IPS-18a (cell line): ENCODE results near the gene ANKRD35.
A peak's percentile ranks its signal among the peaks of the same experiment; 100 is the strongest.

Experiments used
- H3K27ac ChIP-seq: one replicate; pipeline ENCODE4 v1.5.1; 2013; ENCODE audit warnings: low read length
- H3K27me3 ChIP-seq: one replicate; pipeline ENCODE4 v1.6.1; 2013; ENCODE audit warnings: mild to moderate bottlenecking, low read length; ENCODE audit not compliant: control insufficient read depth, insufficient read depth
- H3K36me3 ChIP-seq: one replicate; pipeline ENCODE4 v1.6.1; 2013; ENCODE audit warnings: low read depth, low read length; ENCODE audit not compliant: control insufficient read depth
- H3K4me1 ChIP-seq: one replicate; pipeline ENCODE4 v1.6.1; 2013; ENCODE audit warnings: low read depth, low read length; ENCODE audit not compliant: control insufficient read depth
- H3K4me3 ChIP-seq: one replicate; pipeline ENCODE4 v1.5.1; 2013; ENCODE audit warnings: low read length
- H3K9ac ChIP-seq: one replicate; pipeline ENCODE4 v1.6.1; 2013; ENCODE audit warnings: mild to moderate bottlenecking, low read length, moderate library complexity
- H3K9me3 ChIP-seq: one replicate; pipeline ENCODE4 v1.6.1; 2013; ENCODE audit warnings: low read depth, low read length; ENCODE audit not compliant: control insufficient read depth

ANKRD35 gene

DNA sequence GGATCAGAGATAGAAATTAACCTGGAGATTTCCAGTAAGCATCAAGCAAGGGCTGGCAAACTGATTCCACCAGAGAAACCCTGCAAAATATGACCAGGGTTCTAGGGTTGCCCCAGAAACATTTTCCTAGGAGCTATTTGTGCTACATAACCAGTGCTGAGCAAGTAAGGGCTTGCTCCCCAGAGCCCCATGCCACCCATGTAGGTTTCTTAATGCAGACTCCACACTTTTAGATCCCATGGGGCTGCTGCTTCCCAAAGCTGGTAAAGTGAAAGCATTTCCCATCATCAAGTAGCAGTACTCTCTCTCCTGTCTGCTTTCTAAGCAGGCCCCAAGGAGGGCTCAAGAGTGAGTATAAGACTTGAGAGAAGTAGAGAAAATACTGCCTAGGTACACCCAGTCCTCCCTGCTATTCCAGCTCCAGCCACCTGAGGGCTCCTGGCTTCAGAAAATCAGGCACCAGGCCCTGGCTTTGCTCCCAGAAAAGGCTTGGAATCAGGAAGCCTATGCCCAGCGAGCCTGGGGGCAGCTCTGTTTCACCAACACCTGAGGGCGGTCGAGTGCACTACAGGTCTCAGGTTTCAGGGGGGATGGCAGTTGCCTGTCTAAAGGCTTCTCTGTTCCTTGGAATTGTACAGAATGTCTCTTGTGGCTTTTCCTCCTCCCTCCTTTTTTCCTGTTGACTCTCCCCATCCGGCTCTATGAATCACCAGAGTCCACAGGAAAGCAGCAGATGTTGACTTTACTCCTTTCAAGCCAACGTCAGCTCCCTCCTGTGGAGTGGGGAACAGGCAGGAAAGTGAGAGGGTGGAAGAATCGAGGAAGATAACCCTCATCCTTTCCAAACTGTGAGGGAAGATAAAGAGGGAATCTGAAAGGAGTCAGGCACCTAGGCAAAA lies 6.2 kb upstream of the ANKRD35 start:
- H3K9ac ChIP-seq = peak overlapping the region; percentile 50
- no peaks in the 10 kb centered on the region for H3K9me3 ChIP-seq
- peak overlapping the region; percentile 46 for H3K4me3 ChIP-seq
- H3K27me3 ChIP-seq = no peaks in the 10 kb centered on the region
- peak overlapping the region; percentile 12 for H3K27ac ChIP-seq
- H3K4me1 ChIP-seq = peaks cover 13% of the 10 kb centered on the region
- no peaks in the 10 kb centered on the region for H3K36me3 ChIP-seq

DNA sequence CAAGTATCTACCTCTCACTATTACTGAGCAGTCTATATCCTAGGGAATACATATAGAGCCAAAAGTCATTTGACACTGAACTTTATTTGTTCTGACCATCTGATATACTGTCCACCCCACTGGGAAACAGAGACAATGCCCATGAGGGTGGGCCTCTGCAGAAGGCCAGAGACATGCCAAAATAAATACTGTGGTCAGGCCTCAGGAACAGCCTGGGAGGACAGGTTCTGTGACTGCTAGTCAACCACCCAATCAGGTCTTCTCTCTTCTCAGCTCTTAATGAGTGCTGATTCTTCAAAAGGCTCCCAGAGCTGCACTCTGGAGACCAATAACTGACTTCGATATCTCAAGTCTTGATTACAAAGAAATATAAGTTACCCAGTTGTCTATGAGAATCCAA lies 5.5 kb upstream of the ANKRD35 start:
- Histone ChIP-seq H3K36me3 (no peaks in the 10 kb centered on the region), H3K9ac (no peak overlapping the region)

DNA sequence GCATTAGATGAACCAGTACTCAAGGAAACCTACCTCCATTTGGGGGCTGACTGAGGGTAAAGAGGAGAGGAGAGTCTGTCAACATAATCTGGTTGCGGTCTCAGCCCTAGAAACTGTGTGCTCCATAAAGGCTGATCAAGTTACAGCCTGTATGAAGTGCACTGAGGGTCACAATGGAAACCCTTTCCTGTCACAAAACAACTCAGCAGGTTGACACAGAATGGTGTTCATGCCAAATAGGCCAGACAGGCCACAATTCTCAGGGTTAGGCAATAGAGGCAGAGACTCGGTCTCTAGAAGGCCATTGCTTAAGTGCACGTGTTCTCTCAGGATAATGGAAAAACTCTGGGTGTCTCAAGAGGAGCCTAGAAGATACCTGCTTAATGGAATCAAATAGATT lies 4.1 kb upstream of the ANKRD35 start:
- peaks cover 13% of the 10 kb centered on the region for H3K4me1 ChIP-seq
- no peak overlapping the region for H3K4me3 ChIP-seq
- H3K9me3 ChIP-seq = no peaks in the 10 kb centered on the region
- no peak overlapping the region for H3K9ac ChIP-seq
- no peaks in the 10 kb centered on the region for H3K36me3 ChIP-seq
- peaks cover 14% of the 10 kb centered on the region for H3K27me3 ChIP-seq
- no peak overlapping the region for H3K27ac ChIP-seq

More for the DNA sequence above, 5.5 kb upstream of the ANKRD35 start:
- Histone ChIP-seq H3K27ac (no peak overlapping the region), H3K9me3 (no peaks in the 10 kb centered on the region), H3K4me3 (no peak overlapping the region), H3K27me3 (peaks cover 5% of the 10 kb centered on the region), H3K4me1 (peaks cover 13% of the 10 kb centered on the region)

DNA sequence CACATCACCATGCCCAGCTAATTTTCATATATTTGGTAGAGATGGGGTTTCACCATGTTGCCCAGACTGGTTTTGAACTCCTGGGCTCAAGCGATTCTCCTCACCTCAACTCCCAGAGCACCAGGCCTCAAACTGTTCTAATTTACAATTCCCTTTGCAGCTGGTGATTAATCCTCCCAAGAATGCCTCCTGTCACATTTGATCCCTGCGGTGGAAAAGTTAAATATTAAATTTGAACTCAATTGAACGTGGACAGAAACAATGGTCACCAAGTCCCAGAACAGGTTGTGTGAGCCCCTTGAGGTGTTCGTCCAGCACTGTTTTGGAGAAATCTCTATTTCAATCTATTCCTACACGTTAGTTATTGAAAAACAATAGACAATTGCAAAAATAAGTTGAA lies 2.0 kb upstream of the ANKRD35 start:
- Histone ChIP-seq H3K4me1 (peaks cover 13% of the 10 kb centered on the region), H3K27me3 (peaks cover 30% of the 10 kb centered on the region), H3K9ac (no peak overlapping the region), H3K9me3 (no peaks in the 10 kb centered on the region), H3K4me3 (no peak overlapping the region), H3K36me3 (no peaks in the 10 kb centered on the region), H3K27ac (no peak overlapping the region)

DNA sequence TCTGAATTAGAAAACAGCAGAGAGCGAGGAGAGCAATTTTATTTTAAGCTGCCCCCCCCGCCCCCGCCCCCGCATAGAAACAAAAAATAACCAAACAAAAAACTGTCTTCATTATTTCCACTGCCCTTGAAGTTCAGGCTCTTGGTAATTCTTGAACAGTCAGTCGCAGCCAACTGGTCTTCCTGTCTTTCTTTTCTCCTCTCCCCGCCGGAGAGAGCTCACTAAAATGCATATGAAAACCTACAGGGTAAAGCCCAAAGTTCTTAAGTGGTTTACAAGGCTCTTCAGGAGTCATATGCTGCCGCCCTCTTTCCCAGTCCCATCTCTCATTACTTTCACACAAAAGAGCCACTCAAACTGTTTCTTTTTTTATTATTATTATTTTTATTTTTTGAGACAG lies 1.1 kb upstream of the ANKRD35 start:
- Histone ChIP-seq H3K4me1 (peaks cover 7% of the 10 kb centered on the region), H3K4me3 (no peak overlapping the region), H3K36me3 (no peaks in the 10 kb centered on the region), H3K9ac (no peak overlapping the region), H3K9me3 (no peaks in the 10 kb centered on the region), H3K27me3 (peaks cover 30% of the 10 kb centered on the region), H3K27ac (no peak overlapping the region)

DNA sequence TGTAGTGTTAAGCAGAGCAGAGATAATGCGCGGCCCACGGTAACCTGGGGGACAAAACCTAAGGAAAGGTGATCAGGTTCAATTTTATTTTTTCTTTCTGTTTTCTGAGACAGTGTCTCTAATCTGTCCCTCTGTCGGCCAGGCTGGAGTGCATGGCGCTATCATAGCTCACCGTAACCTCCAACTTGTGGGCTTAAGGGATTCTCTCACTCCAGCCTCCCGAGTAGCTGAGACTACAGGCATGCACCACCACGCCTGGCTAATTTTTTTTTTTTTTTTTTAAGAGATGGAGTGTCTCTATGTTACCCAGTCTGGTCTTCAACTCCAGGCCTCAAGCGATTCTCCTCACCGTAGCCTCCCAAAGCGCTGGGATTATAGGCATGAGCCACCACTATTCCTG lies 724 bp upstream of the ANKRD35 start:
- H3K9ac ChIP-seq = no peak overlapping the region

DNA sequence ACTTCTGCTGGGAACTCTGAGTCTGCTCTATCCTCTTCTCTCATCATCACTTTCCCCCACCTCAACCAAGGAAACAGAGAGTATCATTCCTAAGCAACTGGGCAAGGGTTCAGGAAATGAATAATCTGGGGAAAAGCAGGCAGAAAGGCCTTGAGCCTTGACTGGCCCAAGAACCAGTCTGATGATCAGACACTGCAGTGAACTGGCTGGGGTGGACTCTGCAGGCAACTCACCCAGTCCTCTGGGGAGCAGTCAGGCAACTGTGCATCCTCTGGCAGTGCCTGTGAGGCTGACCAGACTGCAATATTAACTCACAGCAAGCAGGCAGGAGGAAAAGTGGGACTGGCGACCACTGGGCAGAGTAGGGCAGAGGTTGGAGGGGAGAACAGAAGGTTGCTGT lies 991 bp downstream of the ANKRD35 start:
- Histone ChIP-seq H3K4me3 (no peak overlapping the region), H3K36me3 (no peaks in the 10 kb centered on the region), H3K9me3 (no peaks in the 10 kb centered on the region), H3K27me3 (peaks cover 30% of the 10 kb centered on the region), H3K27ac (no peak overlapping the region), H3K4me1 (peaks cover 9% of the 10 kb centered on the region), H3K9ac (no peak overlapping the region)

More for the DNA sequence above, 724 bp upstream of the ANKRD35 start:
- Histone ChIP-seq H3K27me3 (peaks cover 30% of the 10 kb centered on the region), H3K4me1 (peaks cover 7% of the 10 kb centered on the region), H3K9me3 (no peaks in the 10 kb centered on the region), H3K4me3 (peak overlapping the region; percentile 79), H3K36me3 (no peaks in the 10 kb centered on the region), H3K27ac (no peak overlapping the region)

DNA sequence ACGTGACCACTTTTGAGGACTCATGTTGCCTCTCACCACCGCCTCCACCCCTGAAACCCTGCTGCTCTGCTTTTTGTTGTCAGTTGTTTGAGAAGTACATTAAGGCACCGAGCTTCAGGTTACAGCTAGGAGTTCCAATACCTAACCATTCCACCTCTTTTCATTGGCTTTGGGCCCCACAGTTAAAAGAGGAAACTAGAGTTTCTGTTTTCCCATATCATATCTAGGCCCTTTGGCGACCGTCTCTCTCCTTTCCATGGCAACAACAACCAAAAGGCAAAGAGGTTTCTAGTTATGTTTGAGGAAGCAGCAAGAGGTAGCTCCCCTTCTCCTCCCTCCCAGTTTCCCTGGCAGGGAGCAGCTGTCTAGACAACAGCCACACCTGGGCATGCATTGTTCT lies 5.9 kb downstream of the ANKRD35 start:
- Histone ChIP-seq H3K36me3 (no peaks in the 10 kb centered on the region), H3K9me3 (no peaks in the 10 kb centered on the region), H3K27me3 (peaks cover 16% of the 10 kb centered on the region), H3K9ac (no peak overlapping the region), H3K4me3 (no peak overlapping the region), H3K27ac (no peak overlapping the region), H3K4me1 (peaks cover 7% of the 10 kb centered on the region)

DNA sequence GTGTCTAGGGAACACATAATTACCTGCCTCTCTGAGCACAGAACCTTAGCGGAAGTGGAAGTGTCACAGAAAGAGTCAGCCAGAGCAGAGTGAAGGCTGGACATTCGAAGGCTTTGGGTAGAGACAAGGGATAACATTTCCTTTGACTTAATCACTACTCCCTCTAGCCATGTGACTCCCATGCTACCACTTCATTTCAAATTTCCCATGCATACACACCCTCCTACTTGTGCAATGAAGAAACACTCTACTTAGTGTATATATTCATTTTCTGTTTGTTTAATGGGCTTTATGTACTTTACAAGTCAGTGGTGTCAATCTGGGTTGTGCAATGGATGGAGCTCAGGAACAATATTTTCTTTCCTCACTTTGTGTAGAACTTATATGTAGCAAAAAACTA lies 6.9 kb downstream of the ANKRD35 start:
- H3K27ac ChIP-seq = no peak overlapping the region
- no peaks in the 10 kb centered on the region for H3K36me3 ChIP-seq
- H3K27me3 ChIP-seq = peaks cover 10% of the 10 kb centered on the region
- no peak overlapping the region for H3K9ac ChIP-seq
- no peaks in the 10 kb centered on the region for H3K9me3 ChIP-seq
- no peak overlapping the region for H3K4me3 ChIP-seq
- peaks cover 7% of the 10 kb centered on the region for H3K4me1 ChIP-seq

DNA sequence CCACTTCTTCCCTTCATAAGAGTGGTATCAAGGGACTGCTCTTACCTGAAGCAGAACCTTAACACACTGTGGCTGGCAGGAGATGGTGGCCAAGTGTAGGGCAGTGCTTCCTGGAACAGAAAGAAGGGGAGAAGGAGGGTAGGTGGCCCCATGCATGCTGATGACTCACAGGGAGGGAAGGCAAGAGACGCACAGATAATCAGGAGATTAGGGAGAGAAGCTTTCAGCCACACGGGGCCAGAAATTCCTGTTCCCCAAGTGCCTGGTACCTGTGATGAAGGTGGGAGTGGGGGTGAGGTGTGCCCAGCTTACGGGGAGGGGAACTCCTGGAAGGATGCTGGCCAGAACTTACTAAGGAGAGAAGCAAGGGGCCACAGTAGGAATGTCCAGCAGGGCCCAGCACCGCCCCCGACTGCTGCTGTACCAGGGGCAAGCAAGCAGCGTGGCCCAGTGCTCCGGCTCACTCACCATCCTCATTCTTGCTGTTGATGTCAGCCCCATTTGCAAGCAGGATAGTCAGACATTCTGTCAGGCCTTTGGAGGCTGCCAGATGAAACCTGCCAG lies 7.7 kb downstream of the ANKRD35 start:
- no peaks in the 10 kb centered on the region for H3K36me3 ChIP-seq
- peaks cover 7% of the 10 kb centered on the region for H3K4me1 ChIP-seq
- H3K27ac ChIP-seq = no peak overlapping the region
- H3K4me3 ChIP-seq = no peak overlapping the region
- H3K9me3 ChIP-seq = no peaks in the 10 kb centered on the region
- H3K9ac ChIP-seq = no peak overlapping the region
- H3K27me3 ChIP-seq = peaks cover 11% of the 10 kb centered on the region

DNA sequence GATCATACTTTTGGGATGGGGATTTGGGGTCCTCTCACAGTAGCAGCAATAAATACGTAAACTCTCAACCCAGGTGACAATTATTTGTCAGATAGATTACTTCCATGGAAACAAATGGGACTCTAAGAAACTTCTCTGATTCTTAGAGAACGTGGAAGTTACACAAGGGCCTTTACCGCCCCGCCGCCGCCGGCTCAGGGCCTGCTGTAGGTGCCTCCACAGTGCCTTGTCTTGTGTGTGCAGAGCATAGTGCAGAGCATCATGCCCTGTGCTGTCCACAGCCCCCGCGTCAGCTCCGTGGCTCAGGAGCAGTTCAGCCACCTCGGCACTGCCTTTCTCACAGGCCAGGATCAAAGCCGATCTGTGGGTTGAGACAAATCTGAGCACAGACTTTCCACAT lies 11.0 kb downstream of the ANKRD35 start:
- Histone ChIP-seq H3K9ac (no peak overlapping the region), H3K36me3 (no peaks in the 10 kb centered on the region), H3K4me1 (peaks cover 13% of the 10 kb centered on the region), H3K27ac (no peak overlapping the region), H3K9me3 (no peaks in the 10 kb centered on the region), H3K4me3 (no peak overlapping the region), H3K27me3 (peaks cover 30% of the 10 kb centered on the region)
